CD4-positive, alpha-beta T cell treated with Interleukin-1 beta for 1 hour (primary cell): ENCODE measurements around the gene RTN4RL1.
"Not testable (repeated sequence)": the region's sequence is repeated elsewhere in the genome, so short reads cannot be mapped to it uniquely, and the experiment has no call there.

Experiments
- DNase-seq, 2 donors: peaks; one replicate each; pipeline ENCODE4 v3.0.0-alpha.2; 2020 to 2022

RTN4RL1 gene

GRCh38 chr17:1997927-1998742, 27.0 kb downstream of the RTN4RL1 start:
- DNase-seq = no peak

- DNase-seq = no peak
Measured at GRCh38 chr17:1997289-1997926, 27.7 kb downstream of the RTN4RL1 start.

DNA sequence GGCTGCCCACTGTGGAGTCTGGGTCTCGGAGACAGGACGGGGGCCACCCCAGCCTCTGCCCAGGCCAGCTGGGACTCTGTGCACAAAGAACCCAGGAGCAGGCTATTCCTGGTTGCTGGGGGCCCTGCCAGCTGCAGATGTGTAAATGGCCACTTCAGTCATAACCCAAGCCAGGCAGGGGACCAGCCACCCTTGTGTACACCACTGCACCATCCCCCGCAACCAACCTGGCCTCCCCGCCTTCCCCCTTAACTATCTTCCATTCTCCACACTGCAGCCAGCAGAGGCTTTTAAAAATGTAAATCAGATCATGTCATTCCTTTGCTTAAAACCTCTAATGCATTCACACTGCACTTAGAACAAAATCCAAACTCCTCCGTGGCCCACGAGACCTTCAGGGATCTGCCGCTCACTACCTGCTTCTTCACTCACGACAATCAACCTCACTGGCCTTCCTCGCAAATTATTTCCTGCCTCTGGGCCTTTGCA, 28.3 kb downstream of the RTN4RL1 start:
- no peak for DNase-seq

GRCh38 chr17:1995907-1996799, 29.0 kb downstream of the RTN4RL1 start:
- no peak for DNase-seq

GRCh38 chr17:1995321-1995892, 29.7 kb downstream of the RTN4RL1 start:
- no peak for DNase-seq

DNA sequence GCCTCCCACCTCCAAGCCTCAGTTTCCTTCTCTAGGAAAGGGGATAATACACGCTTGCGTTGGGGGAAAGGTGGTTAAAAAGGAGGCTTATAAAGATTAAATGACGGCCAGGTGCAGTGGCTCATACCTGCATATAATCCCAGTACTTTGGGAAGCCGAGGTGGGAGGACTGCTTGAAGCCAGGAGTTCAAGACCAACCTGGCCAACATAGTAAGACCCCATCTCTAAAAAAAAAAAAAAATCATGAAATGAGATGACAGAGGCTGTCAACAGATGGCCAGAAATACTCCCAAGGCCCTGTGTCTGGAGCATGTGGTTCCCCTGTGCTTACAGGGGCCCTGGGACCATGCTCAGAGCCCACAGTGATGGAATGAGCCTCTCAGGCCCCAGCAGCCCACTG, 30.4 kb downstream of the RTN4RL1 start:
- DNase-seq = no peak

GRCh38 chr17:1992541-1992940, 32.6 kb downstream of the RTN4RL1 start:
- DNase-seq = no peak

DNA sequence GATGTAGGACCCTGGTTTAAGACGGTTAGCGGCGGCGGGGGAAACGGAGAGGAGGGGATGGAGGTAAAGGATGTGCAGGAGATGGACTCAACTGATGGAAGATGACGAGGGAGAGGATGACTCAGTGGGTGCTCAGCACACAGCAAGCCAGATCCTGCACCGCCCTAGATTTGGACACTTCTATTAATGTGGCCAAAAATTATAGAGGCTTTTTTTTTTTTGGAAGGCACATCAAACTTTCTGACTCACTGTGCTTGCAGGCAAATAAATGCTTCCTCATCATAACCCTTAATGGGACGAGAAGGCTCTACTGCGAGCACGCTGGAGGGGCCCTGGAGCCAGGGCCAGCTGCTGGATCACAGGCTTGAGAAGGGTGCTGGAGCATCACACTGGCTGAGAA, 36.0 kb downstream of the RTN4RL1 start:
- no peak for DNase-seq

GRCh38 chr17:1986783-1987451, 38.2 kb downstream of the RTN4RL1 start:
- no peak for DNase-seq

DNA sequence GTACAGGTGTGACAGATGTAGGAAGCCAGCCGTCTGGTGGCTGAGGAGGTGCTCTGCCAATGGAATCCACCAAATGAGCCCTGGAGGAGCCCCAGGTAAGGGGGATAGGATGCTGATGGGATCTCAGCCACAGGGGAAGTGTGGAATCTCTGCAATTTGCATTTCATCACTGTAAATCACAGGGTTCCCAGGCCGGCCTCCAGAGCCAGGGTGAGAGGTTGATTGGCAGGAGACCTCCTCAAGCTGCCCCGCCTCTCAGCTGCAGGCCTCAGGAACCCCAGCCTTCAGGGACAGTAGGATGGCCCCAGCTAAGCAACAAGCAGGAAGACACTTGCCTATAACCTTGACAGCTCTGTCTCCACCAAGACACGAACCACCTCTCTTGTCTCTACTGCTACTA, 39.4 kb downstream of the RTN4RL1 start:
- no peak for DNase-seq

DNA sequence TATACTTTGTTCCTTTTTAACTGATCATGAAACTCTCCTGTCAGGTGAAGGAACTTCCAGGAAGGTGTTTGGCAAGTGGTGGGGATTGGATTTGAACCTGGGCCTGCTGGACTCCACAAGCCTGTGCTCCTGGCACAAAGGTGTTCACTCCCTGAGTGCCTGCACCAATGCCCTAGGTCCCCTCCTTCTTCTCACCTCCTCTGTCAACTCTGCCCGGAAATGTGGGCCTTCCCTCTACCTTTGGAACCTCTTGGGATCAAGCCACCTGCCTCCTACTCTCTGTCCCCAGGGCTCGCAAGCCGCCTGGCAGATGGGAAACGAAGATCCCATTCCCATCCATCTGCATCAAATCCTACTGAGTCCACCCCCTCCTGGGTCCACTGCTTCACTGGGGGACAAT, 40.0 kb downstream of the RTN4RL1 start:
- DNase-seq = no peak

- DNase-seq = not testable (repeated sequence)
Measured at GRCh38 chr17:1982793-1983366, 42.3 kb downstream of the RTN4RL1 start.

GRCh38 chr17:1980665-1981250, 44.4 kb downstream of the RTN4RL1 start:
- no peak for DNase-seq

- no peak for DNase-seq
Measured at GRCh38 chr17:1979182-1979985, 45.8 kb downstream of the RTN4RL1 start.

GRCh38 chr17:1978396-1978949, 46.7 kb downstream of the RTN4RL1 start:
- DNase-seq = no peak

- DNase-seq = no peak
Measured at GRCh38 chr17:1977583-1978395, 47.3 kb downstream of the RTN4RL1 start.

DNA sequence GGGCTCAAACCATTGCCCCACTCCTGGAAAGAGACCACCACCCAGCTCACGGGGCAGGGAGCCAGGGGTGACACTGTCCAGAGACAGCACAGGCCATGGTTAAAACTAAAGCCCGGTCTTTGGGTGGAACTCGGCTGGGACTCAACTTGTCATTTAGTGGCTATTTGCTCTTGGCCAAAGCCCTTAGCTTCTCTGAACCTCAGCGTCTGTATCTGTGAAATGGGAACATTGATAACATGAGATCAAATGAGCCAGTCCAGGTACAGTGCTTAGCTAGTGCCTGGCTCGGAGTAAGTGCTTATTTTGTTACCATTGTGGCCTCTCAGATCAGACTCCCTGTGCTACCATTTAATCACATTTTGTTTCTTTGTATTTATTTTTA, 48.5 kb downstream of the RTN4RL1 start:
- no peak for DNase-seq

DNA sequence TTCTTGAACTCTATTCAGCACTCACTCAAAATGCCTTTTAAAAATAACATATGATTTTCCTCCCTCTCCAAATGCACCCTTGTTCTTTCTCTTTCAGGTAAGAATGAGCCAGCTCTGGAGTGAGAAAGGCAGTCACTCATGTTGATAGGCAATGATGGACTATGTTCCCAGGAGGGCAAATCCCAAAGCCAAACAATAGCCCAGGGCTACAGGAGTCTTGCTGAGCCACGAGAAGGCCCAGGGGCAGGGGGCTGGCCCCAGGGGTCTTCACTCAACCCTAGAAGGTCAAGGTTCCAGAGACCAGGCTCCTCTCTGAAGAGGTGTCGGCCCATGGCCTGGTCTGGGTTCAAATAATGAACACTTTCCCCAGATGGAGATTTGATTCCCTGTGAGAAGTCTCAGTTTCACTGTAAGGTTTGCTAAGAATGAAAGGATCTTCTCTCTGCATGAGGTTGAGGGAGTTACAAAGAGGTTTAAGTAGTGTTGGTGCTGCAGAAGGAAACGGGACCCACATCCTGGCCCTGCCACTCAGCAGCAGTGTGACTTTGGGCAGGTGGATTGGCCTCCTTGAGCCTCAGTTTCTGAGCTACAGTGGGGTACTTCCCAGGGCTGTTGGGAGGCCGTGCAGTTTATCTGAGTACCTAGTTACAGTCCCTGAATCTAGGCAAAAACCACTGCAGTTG, 49.0 kb downstream of the RTN4RL1 start:
- DNase-seq = no peak

DNA sequence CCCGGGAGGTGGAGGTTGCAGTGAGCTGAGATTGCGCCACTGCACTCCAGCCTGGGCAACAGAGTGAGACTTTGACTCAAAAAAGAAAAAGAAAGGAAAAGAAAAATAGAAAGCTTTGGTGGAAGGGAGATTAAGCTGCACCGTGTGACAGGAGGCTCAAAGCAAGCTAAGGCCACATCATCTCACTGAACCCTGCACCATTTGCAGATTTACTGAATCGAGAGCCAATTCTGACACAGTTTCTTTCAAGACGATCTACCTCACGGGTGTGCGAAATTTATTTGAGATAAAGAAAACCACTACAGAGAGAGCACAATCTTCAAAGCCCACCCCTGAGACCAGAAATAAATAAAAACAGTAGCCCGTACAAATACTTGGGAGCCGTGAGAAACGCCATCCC, 49.6 kb downstream of the RTN4RL1 start:
- DNase-seq = no peak
